Brain pericyte (primary cell): ENCODE data around the gene DYNLRB2.

Experiments
- DNase-seq: peaks from one replicate; pipeline ENCODE4 v3.0.0-alpha.2; 2012; ENCODE audit warnings: low read depth, low spot score

DYNLRB2 gene

GRCh38 chr16:80599466-80599865, 58.7 kb downstream of the DYNLRB2 start:
- no peak for DNase-seq
